NCI-H2227 (cell line): ENCODE measurements around the gene MBD6.
A peak's percentile ranks its signal among the peaks of the same experiment; 100 is the strongest.

Experiments
- DNase-seq: peaks from one replicate; lab custom pipeline; 2025; ENCODE audit not compliant: unreplicated experiment; lab: John Stamatoyannopoulos, UW

Gene MBD6

DNA sequence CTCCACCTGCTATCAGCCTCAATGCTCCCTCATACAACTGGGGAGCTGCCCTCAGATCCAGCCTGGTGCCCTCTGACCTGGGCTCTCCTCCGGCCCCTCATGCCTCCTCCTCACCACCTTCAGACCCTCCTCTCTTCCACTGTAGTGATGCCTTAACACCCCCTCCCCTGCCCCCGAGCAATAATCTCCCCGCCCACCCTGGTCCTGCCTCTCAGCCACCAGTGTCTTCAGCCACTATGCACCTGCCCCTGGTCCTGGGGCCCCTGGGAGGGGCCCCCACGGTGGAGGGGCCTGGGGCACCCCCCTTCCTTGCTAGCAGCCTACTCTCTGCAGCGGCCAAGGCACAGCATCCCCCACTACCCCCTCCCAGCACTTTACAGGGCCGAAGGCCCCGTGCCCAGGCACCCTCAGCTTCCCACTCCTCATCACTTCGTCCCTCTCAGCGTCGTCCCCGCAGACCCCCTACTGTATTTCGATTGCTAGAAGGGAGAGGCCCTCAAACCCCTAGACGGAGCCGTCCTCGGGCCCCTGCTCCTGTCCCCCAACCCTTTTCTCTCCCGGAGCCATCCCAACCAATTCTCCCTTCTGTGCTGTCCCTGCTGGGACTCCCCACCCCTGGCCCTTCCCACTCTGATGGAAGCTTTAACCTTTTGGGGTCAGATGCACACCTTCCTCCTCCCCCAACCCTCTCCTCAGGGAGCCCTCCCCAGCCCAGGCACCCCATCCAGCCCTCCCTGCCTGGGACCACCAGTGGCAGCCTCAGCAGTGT lies 3.2 kb downstream of the MBD6 start:
- DNase-seq = no peak

DNA sequence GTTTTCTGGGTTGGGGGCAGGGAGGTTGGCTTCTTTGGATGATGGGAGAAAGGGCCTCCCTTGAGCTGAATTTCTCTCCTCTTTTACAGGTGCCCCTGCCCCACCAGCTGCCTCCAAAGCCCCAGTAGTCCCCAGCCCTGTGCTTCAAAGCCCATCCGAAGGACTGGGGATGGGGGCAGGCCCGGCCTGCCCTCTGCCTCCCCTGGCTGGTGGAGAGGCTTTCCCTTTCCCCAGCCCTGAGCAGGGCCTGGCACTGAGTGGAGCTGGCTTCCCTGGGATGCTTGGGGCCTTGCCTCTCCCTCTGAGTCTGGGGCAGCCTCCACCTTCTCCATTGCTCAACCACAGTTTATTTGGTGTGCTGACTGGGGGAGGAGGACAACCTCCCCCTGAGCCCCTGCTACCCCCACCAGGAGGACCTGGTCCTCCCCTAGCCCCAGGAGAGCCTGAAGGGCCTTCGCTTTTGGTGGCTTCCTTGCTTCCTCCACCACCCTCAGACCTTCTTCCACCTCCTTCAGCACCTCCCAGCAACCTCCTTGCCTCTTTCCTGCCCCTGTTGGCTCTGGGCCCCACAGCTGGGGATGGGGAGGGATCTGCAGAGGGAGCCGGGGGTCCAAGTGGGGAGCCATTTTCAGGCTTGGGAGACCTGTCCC lies 4.0 kb downstream of the MBD6 start:
- no peak for DNase-seq

DNA sequence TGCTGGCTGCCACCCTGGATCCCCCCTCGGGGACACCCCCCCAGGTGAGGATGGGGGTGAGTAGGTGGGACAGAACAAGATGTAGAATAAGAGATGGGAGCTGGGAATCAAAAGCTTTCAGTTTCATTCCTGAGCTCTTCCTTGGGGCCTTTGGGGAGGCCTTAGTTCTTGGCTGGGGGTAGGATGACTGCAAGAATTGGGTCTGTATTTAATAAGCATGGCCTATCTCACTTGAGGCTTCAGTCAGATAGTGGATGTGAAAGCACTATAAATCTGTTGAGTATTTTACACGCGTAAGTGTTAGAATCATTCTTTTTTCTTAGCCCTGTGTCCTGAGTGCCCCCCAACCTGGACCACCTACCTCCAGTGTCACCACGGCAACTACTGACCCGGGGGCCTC lies 4.6 kb downstream of the MBD6 start:
- DNase-seq = no peak

DNA sequence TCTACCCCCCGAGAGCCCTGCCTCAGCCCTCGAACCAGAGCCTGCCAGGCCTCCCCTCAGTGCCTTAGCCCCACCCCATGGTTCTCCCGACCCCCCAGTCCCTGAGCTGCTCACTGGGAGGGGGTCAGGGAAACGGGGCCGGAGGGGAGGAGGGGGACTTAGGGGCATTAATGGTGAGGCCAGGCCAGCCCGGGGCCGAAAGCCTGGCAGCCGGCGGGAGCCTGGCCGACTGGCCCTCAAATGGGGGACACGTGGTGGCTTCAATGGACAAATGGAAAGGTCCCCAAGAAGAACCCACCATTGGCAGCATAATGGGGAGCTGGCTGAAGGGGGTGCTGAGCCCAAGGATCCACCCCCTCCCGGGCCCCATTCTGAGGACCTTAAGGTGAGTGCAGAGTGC lies 5.6 kb downstream of the MBD6 start:
- DNase-seq = no peak

DNA sequence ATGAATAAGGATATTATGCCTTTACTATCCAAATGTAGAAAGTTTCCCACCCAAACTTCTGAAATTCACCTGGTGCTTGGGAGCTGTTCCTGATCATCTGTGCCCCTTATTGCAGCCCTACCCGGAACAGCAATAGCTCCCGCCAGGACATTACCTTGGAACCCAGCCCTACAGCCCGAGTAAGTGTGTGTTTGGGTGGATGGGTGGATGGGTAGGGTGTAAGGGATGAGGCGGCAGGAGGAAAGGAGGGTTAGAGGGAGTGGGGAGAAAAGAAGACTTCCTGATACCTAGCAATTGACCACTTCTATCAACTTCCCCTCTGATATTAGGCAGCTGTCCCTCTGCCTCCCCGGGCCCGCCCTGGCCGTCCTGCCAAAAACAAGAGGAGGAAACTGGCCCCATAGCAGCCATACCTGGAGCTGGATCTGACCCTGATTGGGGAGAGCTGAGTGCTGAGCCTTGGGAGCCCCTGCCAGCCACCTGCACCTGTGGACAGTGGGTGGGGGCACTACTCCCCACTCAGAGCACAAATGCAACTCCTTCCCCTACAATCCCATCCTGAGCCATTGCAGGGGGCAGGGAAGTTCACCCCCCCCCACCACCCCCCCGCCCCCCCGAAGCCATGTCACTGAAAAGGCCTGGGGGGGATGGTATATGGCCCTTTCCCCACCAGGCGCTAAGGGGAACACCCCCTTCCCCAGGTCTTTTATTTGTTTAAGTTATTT lies 6.4 kb downstream of the MBD6 start:
- DNase-seq = no peak

DNA sequence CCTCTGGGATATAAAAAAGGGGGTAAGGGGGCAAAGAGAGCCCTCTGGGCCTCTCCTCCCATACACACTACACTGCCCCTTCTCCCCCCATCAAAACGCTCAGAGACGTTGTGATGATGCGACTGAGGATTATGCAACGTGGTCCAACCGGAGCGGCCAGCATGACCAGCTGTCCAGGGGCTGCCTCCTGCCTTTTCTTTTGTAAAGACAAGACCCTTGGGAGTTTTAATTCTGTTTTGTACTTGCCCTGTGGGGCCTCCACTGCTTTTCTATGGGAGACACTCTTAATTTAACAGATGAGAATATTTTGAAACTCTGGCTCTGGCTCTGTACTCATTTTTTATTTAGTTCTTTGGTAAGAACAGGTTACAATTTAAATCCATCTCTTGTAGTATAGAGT lies 7.2 kb downstream of the MBD6 start:
- no peak for DNase-seq

DNA sequence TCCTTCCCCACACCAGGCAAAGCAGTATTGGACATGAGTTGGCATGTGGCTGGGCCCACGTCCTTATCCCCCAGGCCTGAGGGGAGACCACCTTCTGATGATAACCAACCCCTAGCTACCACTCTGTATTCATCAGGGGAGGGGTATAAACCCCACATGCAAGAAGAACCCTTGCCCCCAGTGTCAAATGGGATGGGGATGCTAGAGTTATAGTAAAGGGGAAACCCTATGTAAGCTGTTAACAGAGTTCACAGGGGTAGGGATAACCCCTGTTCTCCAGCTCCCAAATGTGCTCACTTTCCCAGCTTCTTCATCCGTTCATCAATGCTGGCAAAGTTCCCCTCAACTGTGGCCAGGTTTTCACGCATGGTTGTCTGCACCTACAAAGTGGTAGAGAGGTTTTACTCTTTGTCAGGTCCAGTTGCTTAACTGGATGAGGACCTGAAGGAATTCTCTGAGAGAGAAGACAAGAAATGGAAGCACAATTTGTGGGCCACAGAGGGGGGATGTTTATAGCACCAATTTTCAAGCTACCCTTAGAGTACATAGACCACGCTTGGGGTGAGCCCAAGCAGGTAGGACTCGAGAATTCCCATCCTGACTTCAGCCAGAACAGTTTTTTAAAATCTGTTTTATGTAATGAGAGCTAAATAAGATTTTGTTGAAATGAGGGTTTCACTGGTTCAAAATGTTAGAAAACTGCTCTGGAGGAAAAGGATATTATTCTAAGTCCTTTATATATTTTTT lies 7.9 kb downstream of the MBD6 start:
- no peak for DNase-seq

DNA sequence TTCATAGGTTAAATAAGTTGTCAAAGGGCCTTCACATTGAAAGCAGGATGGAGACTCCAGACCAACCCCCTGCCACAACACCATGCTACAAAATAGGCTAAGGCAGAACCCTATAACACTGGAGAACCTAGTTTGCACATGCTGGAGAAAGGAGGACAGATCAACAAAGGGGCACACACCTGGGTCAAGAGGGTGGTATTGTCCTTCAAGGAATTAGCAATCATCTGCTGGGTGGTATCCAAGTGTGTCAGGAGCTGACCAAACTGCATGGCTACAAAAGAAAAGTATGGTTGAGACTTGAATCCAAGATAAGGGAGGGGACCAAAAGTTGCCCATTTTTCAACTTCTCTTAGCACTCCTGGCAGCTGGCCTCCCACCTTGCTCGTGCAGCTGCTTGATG lies 9.2 kb downstream of the MBD6 start:
- DNase-seq = no peak

DNA sequence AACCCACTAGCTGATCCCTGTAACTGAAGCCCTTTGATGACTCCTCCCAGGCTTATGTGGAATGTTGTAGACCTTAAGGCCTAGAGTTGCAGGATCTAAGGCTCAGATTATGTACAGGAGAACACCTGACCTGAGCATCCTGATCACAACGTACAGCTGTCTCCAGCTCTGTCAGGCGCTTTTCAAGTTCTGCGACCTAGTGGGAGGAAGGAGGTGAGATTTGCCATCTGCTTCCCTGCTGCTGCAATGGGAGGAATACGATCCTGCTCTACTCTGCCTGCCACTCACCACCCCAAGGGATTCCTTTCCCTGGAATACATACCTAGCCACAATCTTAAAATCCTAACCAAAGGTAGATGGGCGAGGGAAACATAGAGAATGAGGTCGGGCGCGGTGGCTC lies 10.5 kb downstream of the MBD6 start:
- DNase-seq = no peak

DNA sequence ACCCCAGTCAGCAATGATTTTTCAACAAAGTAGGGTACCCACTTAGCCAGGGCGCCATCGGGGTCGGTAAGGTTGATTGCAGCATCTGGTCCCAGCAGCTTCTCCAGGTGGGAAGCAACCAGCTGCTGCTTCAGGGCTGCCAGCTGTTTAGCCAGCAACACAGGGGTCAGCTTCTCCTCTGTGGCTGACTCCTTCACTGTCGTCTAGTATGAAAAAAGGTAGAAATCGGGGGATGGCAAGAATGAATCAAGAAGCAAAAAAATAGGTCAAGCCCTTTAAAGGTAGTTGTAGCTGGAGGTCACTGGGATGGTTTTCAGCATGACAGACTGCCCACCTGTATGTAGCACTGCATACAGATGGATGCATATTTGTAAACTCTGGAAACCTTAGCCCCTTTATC lies 11.6 kb downstream of the MBD6 start:
- DNase-seq = no peak

DNA sequence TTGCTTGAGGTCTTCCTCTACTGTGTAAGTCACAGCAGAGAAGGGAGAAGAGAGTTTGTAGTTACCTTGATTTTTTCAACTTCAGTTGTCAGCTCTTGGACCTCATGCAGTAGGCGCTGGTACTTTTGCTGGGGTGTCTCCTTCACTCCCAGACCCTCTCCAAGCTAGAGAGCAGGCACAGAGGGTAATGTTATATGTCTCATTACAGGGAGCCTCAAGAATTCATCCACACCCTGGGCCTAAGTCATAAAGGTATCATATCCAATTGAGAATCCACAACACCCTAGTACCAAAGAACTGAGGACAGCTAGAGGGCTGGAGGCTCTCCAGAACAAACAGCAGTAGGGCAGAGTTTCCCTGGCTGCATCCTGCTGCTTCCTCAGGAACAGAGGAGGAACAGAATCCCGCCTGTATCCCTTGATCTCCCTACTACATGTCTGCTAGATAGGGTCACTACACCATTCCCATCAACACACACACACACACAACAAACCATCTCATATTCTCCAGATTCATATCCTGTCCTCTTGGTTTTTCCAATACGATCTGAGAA lies 12.4 kb downstream of the MBD6 start:
- no peak for DNase-seq

DNA sequence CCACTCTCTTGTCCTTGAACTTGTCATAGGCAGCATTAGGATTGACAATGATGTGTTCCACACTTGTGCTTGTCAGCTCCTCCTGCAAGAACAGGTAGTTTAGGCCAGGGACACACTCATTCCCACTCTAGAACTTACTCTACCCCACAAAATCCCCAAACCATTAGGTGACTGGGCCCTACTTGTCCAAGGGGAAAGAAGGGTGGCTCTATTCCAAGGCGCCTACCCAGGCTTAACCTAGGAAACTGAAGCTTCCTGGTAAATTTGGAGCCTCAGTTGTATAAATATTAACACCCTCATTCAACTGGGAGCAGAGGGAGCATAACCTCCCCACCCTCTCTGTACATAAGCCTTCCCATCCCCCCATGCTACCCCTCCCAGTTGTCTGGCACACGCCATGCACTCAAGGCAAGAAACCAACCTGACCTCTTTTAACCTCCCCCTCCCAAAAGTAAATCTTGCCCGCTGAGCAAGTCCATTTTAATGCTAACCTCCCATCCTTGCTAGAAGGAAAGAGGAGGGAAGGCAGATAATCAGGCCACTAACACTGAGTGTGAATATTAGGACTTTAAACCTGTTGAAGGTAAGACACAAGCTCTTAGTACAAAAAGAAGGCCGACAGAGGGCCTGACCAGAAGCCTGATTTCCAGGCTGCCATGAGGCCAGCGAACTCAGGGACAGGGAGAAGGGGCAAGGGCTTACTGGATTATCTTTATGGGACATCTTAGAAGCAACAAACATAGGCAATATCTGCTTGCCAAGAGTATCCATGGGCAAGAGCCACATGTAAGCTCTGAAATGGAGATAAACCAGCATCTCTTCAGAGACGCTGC lies 13.4 kb downstream of the MBD6 start:
- no peak for DNase-seq

DNA sequence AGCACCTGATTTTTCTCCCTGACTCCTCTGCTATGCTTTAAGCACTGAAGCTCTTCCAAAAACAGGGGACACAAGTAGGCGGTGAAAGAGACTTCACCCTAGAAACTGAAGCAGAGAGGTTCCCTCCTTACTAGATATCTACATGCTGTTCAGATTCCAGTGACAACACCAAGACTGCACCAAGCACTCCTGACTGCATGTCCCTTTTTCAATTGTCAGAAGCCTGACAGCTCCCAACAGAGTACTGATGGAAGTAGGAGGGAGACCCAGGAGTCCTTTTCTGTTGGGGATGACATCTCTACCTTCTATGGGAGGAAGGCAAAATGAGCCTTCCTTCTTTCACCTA lies 13.9 kb downstream of the MBD6 start:
- DNase-seq = no peak

DNA sequence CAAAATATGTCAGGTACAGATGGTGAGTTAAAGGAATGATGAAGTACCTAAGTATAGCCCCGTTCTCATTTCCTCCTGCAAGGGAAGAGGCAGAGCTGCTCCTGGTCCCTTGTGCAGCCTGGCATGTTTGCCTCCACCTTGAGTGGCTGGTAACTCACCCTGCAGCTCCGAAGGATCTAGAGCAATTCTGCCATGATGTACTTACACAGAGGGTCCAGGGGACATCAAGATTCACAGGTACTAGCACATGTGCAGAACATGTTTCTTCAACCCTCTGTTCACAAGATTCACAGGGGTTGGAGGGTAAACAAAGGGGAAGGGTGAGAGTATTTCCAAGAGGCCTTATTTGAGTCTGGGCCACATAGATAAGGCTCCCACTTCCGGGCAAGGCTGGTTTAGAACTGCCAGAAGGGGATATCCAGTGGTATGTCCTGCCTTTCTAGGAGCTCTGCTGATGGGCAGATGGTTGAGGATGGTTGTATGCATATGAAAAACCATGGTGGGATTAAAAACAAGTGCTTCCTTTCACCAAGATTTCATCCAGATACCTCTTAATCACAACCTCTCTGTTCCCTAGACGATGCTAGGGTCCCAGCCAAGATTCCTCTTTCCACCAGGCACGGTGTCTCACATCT lies 16.6 kb downstream of the MBD6 start:
- no peak for DNase-seq

DNA sequence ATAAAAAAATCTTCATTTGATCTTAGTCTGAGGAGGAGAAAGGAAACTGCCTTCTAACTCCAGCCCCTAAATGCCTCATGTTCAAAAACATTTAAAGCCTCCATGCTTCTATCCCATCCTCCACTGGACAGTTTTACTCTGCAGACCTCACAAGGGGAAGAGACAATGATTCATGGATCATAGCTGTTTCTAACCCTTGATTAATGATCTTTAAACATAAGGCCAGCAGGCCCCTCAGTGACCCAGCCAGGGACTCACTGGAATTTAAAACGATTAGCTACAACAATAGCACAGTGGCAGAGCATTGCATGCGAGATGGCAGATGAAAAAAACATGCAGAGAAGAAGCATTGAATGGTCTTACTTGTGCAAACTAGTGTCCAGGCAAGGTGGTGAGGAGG lies 18.4 kb downstream of the MBD6 start:
- DNase-seq = peak; percentile 28

DNA sequence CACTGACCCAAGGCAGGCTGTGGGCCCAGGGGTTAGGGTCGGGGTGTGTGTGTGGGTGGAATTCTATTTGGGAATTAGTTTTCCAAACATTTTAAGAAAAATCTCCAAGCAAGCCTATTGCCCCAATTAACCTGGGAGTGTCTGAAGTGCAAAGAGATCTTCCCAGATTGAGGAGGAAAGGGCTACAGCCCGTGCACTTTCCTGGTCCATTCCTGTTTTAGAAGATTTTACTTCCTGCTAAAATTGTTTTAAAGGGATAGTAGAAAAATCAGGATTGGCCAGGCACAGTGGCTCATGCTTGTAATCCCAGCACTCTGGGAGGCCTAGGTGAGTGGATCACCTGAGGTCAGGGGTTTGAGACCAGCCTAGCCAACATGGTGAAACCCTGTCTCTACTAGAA lies 19.1 kb downstream of the MBD6 start:
- no peak for DNase-seq

DNA sequence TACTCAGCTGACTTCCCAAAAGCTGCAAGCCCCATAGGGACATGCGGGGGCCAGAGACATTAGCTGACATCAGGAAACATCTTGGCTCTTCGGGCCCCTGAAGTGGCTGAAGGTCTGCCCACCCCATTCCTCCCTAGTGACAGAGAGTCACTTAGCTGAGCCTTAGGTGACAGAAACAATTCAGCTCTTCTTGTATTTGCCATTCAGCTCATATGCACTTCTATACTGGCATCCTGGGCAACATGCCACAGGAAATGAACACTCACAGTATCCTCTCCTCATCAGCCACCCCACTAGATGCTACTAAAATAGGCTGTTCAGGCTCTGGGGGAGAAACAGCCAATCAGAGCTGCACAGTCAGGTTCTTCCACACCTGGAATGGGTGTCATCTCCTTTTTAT lies 21.0 kb downstream of the MBD6 start:
- no peak for DNase-seq

DNA sequence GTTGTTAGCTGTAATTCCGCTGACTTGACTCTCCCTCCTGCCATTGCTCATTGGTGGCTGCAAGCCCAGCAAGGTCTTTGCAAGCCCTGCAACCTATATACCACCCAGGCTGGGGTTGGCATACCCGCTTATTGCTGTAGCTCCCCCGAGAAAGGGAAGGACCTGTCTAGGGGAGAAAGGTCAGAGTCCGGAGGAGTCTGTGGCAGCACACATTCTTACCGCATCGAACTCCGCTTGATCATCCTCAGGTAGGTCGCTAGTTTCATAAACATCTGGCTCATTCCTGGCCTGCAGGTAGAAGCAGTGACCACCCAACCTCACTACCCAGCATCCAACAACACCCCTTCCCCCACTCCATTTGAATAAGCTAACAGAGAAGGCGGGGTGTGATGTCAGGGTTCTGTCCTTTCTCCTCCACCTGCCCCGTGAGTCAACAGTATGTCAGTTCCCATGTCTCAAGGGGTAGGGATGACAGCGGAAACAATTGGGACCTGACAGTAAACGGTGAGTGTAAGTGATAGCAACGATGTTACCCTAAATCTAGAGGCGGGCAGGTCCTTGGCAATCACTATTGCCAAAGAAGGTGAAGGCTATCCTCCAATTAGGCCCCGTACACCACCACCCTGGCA lies 23.3 kb downstream of the MBD6 start:
- no peak for DNase-seq

DNA sequence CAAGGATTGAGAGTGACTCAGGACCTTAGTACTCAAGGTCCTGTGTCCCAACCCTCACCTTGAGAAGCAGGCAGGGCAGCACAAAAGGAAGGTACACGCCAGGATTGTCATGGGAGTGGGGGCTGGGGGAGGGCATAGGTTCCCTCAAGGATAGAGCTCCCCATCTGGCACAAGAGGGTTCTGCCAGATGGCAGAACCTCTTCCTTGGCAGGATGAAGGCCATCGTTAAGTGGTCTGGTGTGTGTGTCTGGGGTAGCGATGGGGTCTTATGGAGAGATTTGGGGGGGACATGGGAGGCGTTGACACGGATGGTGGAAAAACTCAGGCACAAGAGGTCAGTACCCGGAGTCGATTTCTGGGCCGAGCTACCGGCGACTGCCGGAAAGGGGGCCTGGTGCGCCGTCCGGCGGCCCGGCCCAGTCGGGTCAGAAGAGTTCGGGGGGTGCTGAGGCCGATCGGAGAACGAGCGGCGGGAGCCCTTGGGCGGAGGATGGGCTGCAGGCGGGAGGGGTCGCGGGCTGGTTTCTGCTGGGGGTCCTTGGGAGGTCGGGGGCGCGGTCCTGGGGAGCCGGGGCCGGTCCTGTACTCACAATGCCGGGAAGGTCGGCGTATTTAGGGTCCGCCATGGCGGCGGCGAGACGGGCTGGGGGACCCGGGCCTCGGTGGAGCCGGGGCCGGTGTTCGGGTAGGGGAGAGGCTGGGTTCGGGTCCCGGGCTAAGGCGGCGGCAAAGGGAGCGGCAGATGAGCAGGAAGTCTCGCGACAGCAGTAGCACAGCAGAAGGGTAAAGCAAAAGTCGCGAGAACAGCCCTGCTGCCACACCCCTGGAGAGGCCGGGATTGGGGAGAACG lies 24.0 kb downstream of the MBD6 start, which contains the start of gene DCTN2:
TSS of gene DCTN2 (minus strand) at position 755 of the 850 bp plus-strand sequence. CDS start at position 626, 129 bp downstream.
- DNase-seq = peak; percentile 94
